GM23248 (cell line): ENCODE measurements around the gene PALD1. TPM values are rescaled to one million over a fixed set of nuclear protein-coding genes. Genes with fewer than 3 reads are reported as not detected.

Source experiments
- DNase-seq: peaks from one replicate; pipeline ENCODE4 v3.0.0-alpha.2; 2015
- H2AFZ ChIP-seq: fragments of 200-600 bp; sonication (generic); 2 replicates; pipeline ENCODE4 v1.6.1; 2016; ENCODE audit warnings: antibody characterized with exemption
- H3F3A ChIP-seq: fragments of 200-600 bp; sonication (generic); 2 replicates; pipeline ENCODE4 v1.6.1; 2016; ENCODE audit warnings: mild to moderate bottlenecking, antibody characterized with exemption, mixed run types; ENCODE audit not compliant: insufficient read depth
- H3K27ac ChIP-seq: fragments of 200-600 bp; sonication (generic); 2 replicates; pipeline ENCODE4 v1.5.1; 2016; ENCODE audit warnings: mild to moderate bottlenecking
- H3K27me3 ChIP-seq: fragments of 200-600 bp; sonication (generic); replicated peaks from 2 replicates; pipeline ENCODE4 v1.6.1; 2016; ENCODE audit warnings: mild to moderate bottlenecking; ENCODE audit not compliant: insufficient read depth
- H3K36me3 ChIP-seq: fragments of 200-600 bp; sonication (generic); 2 replicates; pipeline ENCODE4 v1.6.1; 2016; ENCODE audit warnings: low read depth, mild to moderate bottlenecking
- H3K4me1 ChIP-seq: fragments of 200-600 bp; sonication (generic); 2 replicates; pipeline ENCODE4 v1.6.1; 2016; ENCODE audit warnings: mild to moderate bottlenecking; ENCODE audit not compliant: insufficient read depth
- H3K4me2 ChIP-seq: fragments of 200-600 bp; sonication (generic); one replicate; pipeline ENCODE4 v1.6.1; 2016; ENCODE audit warnings: mild to moderate bottlenecking; ENCODE audit not compliant: unreplicated experiment
- H3K4me3 ChIP-seq: fragments of 200-600 bp; sonication (generic); 2 replicates; pipeline ENCODE4 v1.5.1; 2016; ENCODE audit warnings: mild to moderate bottlenecking
- H3K79me2 ChIP-seq: fragments of 200-600 bp; sonication (generic); 2 replicates; pipeline ENCODE4 v1.6.1; 2016; ENCODE audit warnings: mild to moderate bottlenecking; ENCODE audit not compliant: insufficient read depth
- H3K9ac ChIP-seq: fragments of 200-600 bp; sonication (generic); 2 replicates; pipeline ENCODE4 v1.6.1; 2016; ENCODE audit warnings: mild to moderate bottlenecking
- H3K9me2 ChIP-seq: fragments of 200-600 bp; sonication (generic); 2 replicates; pipeline ENCODE4 v1.6.1; 2016; ENCODE audit warnings: mixed run types, mild to moderate bottlenecking, moderate library complexity; ENCODE audit not compliant: insufficient read depth
- H3K9me3 ChIP-seq: fragments of 200-600 bp; sonication (generic); one replicate; pipeline ENCODE4 v1.6.1; 2017; ENCODE audit warnings: low read depth
- H4K20me1 ChIP-seq: fragments of 200-600 bp; sonication (generic); 2 replicates; pipeline ENCODE4 v1.6.0; 2016; ENCODE audit not compliant: insufficient read depth
- EZH2 ChIP-seq: fragments of 200-600 bp; sonication (generic); IDR thresholded peaks from 2 replicates; pipeline ENCODE4 v1.6.1; 2018; ENCODE audit warnings: antibody characterized with exemption, mild to moderate bottlenecking; ENCODE audit not compliant: insufficient read depth, poor library complexity, severe bottlenecking
- EZH2phosphoT487 ChIP-seq: fragments of 200-600 bp; sonication (generic); IDR thresholded peaks from 2 replicates; pipeline ENCODE4 v1.6.1; 2018; ENCODE audit warnings: antibody characterized with exemption, moderate library complexity, mild to moderate bottlenecking, low read depth; ENCODE audit not compliant: insufficient read depth
- WGBS, 2 experiments: methylation state at CpG; one replicate each; pipeline ENCODE4 v1.1.6; 2015 to 2017; ENCODE audit warnings: low lambda C conversion rate in 2 of 2, low coverage in 1 of 2; ENCODE audit errors: missing lambda C conversion rate in 2 of 2; 5-methylcytosine and 5-hydroxymethylcytosine counted together
- in situ Hi-C: fragments of 300-500 bp; cut with MboI; formaldehyde crosslinking; loops from 2 replicates; pipeline ENCODE4 v1.15.0; 2020
- polyA plus RNA-seq: library from polyadenylated mRNA; unstranded; fragments of >200 nt; fragmentation: Nextera tagmentation; extraction: Ambion mirVana; gene quantifications from 2 replicates; pipeline ENCODE4 v1.2.1, GENCODE V29; 2016
- total RNA-seq: library from RNA; depleted of rRNA; stranded (reverse); fragments of >200 nt; shearing (Covaris generic); gene quantifications from 2 replicates; pipeline ENCODE4 v1.2.3, GENCODE V29; 2014; rRNA removed

PALD1 gene
- total and polyA plus RNA-seq, 2 experiments from 2014 or later: not detected

DNA sequence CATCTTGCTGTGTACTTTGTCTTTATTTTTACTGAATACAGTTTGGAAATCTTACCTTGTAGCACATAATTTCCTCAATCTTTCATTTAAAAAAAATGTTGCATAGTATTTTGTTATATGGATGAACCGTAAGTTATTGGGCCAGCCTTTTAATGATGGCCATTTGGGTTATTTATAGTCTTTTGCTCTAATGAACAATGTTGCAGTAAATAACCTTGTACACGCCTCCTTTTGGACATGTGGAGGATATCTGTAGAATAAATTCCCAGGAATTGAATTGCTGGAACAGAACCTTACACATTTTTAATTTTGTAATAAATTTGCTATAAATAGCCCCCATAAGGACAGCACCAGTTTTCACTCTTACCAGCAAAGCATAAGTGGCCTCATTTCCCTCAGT is 136.6 kb downstream of the PALD1 start:
- DNase-seq: no peak
- Histone ChIP-seq H2AFZ (no peak overlapping the region), H3K4me1 (peaks cover 12% of the 10 kb centered on the region; the same call in 1 of the 2 replicates), H3K79me2 (no peaks in the 10 kb centered on the region), H4K20me1 (no peaks in the 10 kb centered on the region), H3K36me3 (no peaks in the 10 kb centered on the region; the same call in 1 of the 2 replicates), H3K4me3 (no peak overlapping the region), H3K27me3 (no peaks in the 10 kb centered on the region), H3K4me2 (no peak overlapping the region), H3K27ac (no peak overlapping the region), H3F3A (peaks cover 13% of the 10 kb centered on the region), H3K9ac (no peak overlapping the region), H3K9me2 (no peaks in the 10 kb centered on the region), H3K9me3 (no peaks in the 10 kb centered on the region)
- in situ Hi-C loops: no loop called here
- whole genome bisulfite sequencing, 2 experiments: 91 to 94% methylated on average over 2 of the region's 2 CpGs
- TF ChIP-seq EZH2: no peak
- no peak for TF ChIP-seq EZH2phosphoT487

GRCh38 chr10:70615784-70616522 is 137.4 kb downstream of the PALD1 start:
- H3K9me2 ChIP-seq: no peaks in the 10 kb centered on the region
- H3K9ac ChIP-seq: no peak overlapping the region
- no peak overlapping the region for H2AFZ ChIP-seq
- H3F3A ChIP-seq: peaks cover 13% of the 10 kb centered on the region
- no peak overlapping the region for H3K27ac ChIP-seq
- H3K36me3 ChIP-seq: no peaks in the 10 kb centered on the region; the same call in 1 of the 2 replicates
- peaks cover 12% of the 10 kb centered on the region; the same call in 1 of the 2 replicates for H3K4me1 ChIP-seq
- H3K9me3 ChIP-seq: no peaks in the 10 kb centered on the region
- H3K79me2 ChIP-seq: no peaks in the 10 kb centered on the region
- no peak overlapping the region for H3K4me3 ChIP-seq
- H3K4me2 ChIP-seq: no peak overlapping the region
- DNase-seq: no peak
- TF ChIP-seq EZH2 (no peak), EZH2phosphoT487 (no peak)
- in situ Hi-C loops: no loop called here
- 81 to 88% methylated on average over 7 of the region's 7 CpGs for WGBS, 2 experiments
- H3K27me3 ChIP-seq: no peaks in the 10 kb centered on the region
- H4K20me1 ChIP-seq: no peaks in the 10 kb centered on the region

DNA sequence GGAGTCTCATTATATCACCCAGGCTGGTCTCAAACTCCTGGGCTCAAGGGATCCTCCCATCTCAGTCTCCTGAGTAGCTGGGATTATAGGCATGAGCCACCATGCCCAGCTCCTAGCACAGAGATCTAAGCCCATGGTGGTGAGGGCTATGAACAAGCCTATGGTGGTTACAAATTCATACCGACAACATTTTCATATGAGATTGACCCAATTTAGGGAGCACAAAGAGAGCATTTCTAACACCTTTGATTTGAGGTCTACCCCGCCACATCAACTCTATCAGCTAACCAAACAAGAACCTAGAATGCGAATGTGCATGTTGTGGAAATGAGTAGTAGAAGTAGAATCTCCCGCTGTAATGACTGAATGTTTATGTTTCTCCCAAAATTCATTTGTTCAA is 138.2 kb downstream of the PALD1 start:
- Histone ChIP-seq H3K27me3 (no peaks in the 10 kb centered on the region), H3K27ac (no peak overlapping the region), H3F3A (peaks cover 13% of the 10 kb centered on the region), H3K36me3 (no peaks in the 10 kb centered on the region; the same call in 1 of the 2 replicates), H3K9me3 (no peaks in the 10 kb centered on the region), H3K9ac (no peak overlapping the region), H2AFZ (no peak overlapping the region), H3K4me2 (no peak overlapping the region), H3K4me3 (no peak overlapping the region), H3K79me2 (no peaks in the 10 kb centered on the region), H3K4me1 (peaks cover 12% of the 10 kb centered on the region; the same call in 1 of the 2 replicates), H4K20me1 (no peaks in the 10 kb centered on the region), H3K9me2 (no peaks in the 10 kb centered on the region)
- TF ChIP-seq EZH2 (no peak), EZH2phosphoT487 (no peak)
- in situ Hi-C loops: no loop called here
- DNase-seq: no peak
- WGBS, 2 experiments: 88 to 96% methylated on average over 4 of the region's 4 CpGs

Other genes starting within 250 kb of the PALD1 start
- 105 and 117 TPM in 2 replicates for gene PPA1, start 245.3 kb upstream of the PALD1 start, total RNA-seq
- gene PPA1, start 245.3 kb upstream of the PALD1 start, polyA plus RNA-seq: 103 and 110 TPM in 2 replicates
- not detected in 2 replicates for gene NPFFR1, start 194.8 kb upstream of the PALD1 start, total RNA-seq
- gene NPFFR1, start 194.8 kb upstream of the PALD1 start, polyA plus RNA-seq: not detected in 2 replicates
- gene LRRC20, start 96.1 kb upstream of the PALD1 start, total RNA-seq: 4.9 and 6.6 TPM in 2 replicates
- 1.5 and 1.8 TPM in 2 replicates for gene LRRC20, start 96.1 kb upstream of the PALD1 start, polyA plus RNA-seq
- gene EIF4EBP2, start 74.6 kb upstream of the PALD1 start, total RNA-seq: 32.0 and 34.8 TPM in 2 replicates
- 18.2 and 18.4 TPM in 2 replicates for gene EIF4EBP2, start 74.6 kb upstream of the PALD1 start, polyA plus RNA-seq
- gene NODAL, start 37.1 kb upstream of the PALD1 start, total RNA-seq: not detected in 2 replicates
- gene NODAL, start 37.1 kb upstream of the PALD1 start, polyA plus RNA-seq: not detected in 2 replicates
- not detected in 2 replicates for gene PRF1, start 124.0 kb downstream of the PALD1 start, total RNA-seq
- gene PRF1, start 124.0 kb downstream of the PALD1 start, polyA plus RNA-seq: not detected in 2 replicates
- gene ADAMTS14, start 193.7 kb downstream of the PALD1 start, total RNA-seq: 0.97 and 1.4 TPM in 2 replicates
- 0.76 and 0.91 TPM in 2 replicates for gene ADAMTS14, start 193.7 kb downstream of the PALD1 start, polyA plus RNA-seq